ENCODE measurements around the gene CETN1. TPM values are rescaled to one million over a fixed set of nuclear protein-coding genes. Genes with fewer than 3 reads are reported as not detected.

CETN1 gene
- total and polyA plus RNA-seq, 2 experiments from 2014 or later, result not detected

GRCh38 chr18:573385-573784, 6.8 kb upstream of the CETN1 start:
- no peaks in the 10 kb centered on the region for H3K27me3 ChIP-seq
- no peak for TF ChIP-seq EZH2phosphoT487 (IDR thresholded peaks at IDR 0.05; ENCODE audit: low read depth, severe bottlenecking, unreplicated experiment)
- no peak for TF ChIP-seq EZH2 (IDR thresholded peaks at IDR 0.05; ENCODE audit: borderline replicate concordance)
- TF ChIP-seq, protein P1, sequence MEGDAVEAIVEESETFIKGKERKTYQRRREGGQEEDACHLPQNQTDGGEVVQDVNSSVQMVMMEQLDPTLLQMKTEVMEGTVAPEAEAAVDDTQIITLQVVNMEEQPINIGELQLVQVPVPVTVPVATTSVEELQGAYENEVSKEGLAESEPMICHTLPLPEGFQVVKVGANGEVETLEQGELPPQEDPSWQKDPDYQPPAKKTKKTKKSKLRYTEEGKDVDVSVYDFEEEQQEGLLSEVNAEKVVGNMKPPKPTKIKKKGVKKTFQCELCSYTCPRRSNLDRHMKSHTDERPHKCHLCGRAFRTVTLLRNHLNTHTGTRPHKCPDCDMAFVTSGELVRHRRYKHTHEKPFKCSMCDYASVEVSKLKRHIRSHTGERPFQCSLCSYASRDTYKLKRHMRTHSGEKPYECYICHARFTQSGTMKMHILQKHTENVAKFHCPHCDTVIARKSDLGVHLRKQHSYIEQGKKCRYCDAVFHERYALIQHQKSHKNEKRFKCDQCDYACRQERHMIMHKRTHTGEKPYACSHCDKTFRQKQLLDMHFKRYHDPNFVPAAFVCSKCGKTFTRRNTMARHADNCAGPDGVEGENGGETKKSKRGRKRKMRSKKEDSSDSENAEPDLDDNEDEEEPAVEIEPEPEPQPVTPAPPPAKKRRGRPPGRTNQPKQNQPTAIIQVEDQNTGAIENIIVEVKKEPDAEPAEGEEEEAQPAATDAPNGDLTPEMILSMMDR (IDR thresholded peaks at IDR 0.05; ENCODE audit: poor library complexity), result no peak
- H3K79me2 ChIP-seq, result no peaks in the 10 kb centered on the region
- no peaks in the 10 kb centered on the region for H4K20me1 ChIP-seq (ENCODE audit: insufficient read depth, poor library complexity, severe bottlenecking)
- H3K9me2 ChIP-seq (replicated peaks; ENCODE audit: insufficient read depth), result no peaks in the 10 kb centered on the region
- no peak overlapping the region for H3K27ac ChIP-seq
- no peaks in the 10 kb centered on the region for H3K9me3 ChIP-seq (ENCODE audit: low read depth)
- H3K4me2 ChIP-seq, result no peak overlapping the region
- peaks cover 40% of the 10 kb centered on the region for H3K4me1 ChIP-seq (ENCODE audit: insufficient read depth)
- no peak for DNase-seq (ENCODE audit: low spot score)
- 26% methylated on average over 1 of the region's 1 CpG for WGBS (ENCODE audit: low lambda C conversion rate, missing lambda C conversion rate)
- no peaks in the 10 kb centered on the region for H3K36me3 ChIP-seq (replicated peaks; ENCODE audit: insufficient read depth, low read depth)
- H2AFZ ChIP-seq, result no peak overlapping the region
- H3K4me3 ChIP-seq, result no peak overlapping the region

DNA sequence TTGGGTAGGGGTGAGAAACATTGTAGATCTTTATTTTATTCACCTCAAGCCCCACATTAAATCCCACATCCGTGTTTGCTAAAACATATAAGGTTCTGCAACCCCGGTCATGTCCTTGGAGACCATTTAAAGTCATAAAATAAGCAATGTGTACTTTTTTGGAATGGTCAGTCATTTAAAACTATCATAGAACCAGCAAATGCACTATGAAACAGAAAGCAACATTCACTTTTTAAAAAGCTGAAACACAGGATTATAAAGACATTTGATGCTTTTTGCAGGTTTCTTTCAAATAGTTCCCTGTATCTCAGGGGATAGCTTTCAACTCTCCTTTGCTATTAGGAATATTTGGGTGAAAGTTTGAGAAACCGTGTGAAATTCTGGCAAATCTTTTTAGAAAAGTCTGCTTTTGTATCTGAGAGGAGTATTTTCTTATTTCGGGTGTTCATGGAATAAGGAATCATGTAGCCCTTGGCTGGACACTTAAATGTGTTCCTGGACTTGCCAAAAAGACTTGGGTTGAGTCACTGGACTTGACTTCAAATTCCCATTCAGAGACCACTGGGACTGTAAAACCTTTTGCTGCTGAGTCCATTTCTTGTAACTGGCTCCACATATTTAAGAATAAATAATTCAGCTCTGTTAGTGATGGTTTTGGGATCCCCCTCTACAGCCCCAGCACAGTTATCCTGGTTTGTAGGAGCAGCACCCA, 5.9 kb upstream of the CETN1 start:
- H3K36me3 ChIP-seq (replicated peaks; ENCODE audit: insufficient read depth, low read depth), result no peaks in the 10 kb centered on the region
- peak overlapping the region; percentile 10 for H3K27ac ChIP-seq
- no peaks in the 10 kb centered on the region for H3K9me3 ChIP-seq (ENCODE audit: low read depth)
- peak overlapping the region; percentile 11 for H3K4me2 ChIP-seq
- TF ChIP-seq EZH2phosphoT487 (IDR thresholded peaks at IDR 0.05; ENCODE audit: low read depth, severe bottlenecking, unreplicated experiment) (no peak), EZH2 (IDR thresholded peaks at IDR 0.05; ENCODE audit: borderline replicate concordance) (no peak)
- TF ChIP-seq, protein P1 (IDR thresholded peaks at IDR 0.05; ENCODE audit: poor library complexity), result no peak
- no peaks in the 10 kb centered on the region for H3K79me2 ChIP-seq
- 76% methylated on average over 4 of the region's 4 CpGs for WGBS (ENCODE audit: low lambda C conversion rate, missing lambda C conversion rate)
- DNase-seq (ENCODE audit: low spot score), result no peak
- H3K4me3 ChIP-seq, result no peak overlapping the region
- H3K9me2 ChIP-seq (replicated peaks; ENCODE audit: insufficient read depth), result no peaks in the 10 kb centered on the region
- H4K20me1 ChIP-seq (ENCODE audit: insufficient read depth, poor library complexity, severe bottlenecking), result no peaks in the 10 kb centered on the region
- no peaks in the 10 kb centered on the region for H3K27me3 ChIP-seq
- H2AFZ ChIP-seq, result no peak overlapping the region
- peaks cover 40% of the 10 kb centered on the region for H3K4me1 ChIP-seq (ENCODE audit: insufficient read depth)

GRCh38 chr18:574865-575645, 5.1 kb upstream of the CETN1 start:
- Histone ChIP-seq H3K27me3 (no peaks in the 10 kb centered on the region), H3K4me3 (no peak overlapping the region), H2AFZ (no peak overlapping the region), H3K27ac (peak overlapping the region; percentile 36), H3K9me3 (ENCODE audit: low read depth) (no peaks in the 10 kb centered on the region), H3K9me2 (replicated peaks; ENCODE audit: insufficient read depth) (no peaks in the 10 kb centered on the region), H3K79me2 (no peaks in the 10 kb centered on the region), H3K4me1 (ENCODE audit: insufficient read depth) (peaks cover 40% of the 10 kb centered on the region), H3K4me2 (peak overlapping the region; percentile 11), H3K36me3 (replicated peaks; ENCODE audit: insufficient read depth, low read depth) (no peaks in the 10 kb centered on the region), H4K20me1 (ENCODE audit: insufficient read depth, poor library complexity, severe bottlenecking) (no peaks in the 10 kb centered on the region)
- 45% methylated on average over 5 of the region's 5 CpGs for WGBS (ENCODE audit: low lambda C conversion rate, missing lambda C conversion rate)
- TF ChIP-seq, protein P1 (IDR thresholded peaks at IDR 0.05; ENCODE audit: poor library complexity), result no peak
- TF ChIP-seq EZH2phosphoT487 (IDR thresholded peaks at IDR 0.05; ENCODE audit: low read depth, severe bottlenecking, unreplicated experiment), result no peak
- TF ChIP-seq EZH2 (IDR thresholded peaks at IDR 0.05; ENCODE audit: borderline replicate concordance), result no peak
- DNase-seq (ENCODE audit: low spot score), result no peak
